ENCODE results near the gene C1orf210. TPM values are rescaled to one million over a fixed set of nuclear protein-coding genes. Genes with fewer than 3 reads are reported as not detected.
A peak's percentile ranks its signal among the peaks of the same experiment; 100 is the strongest.

Gene C1orf210
- total and polyA plus RNA-seq, 12 donors: not detected

- DNase-seq: no peak
Observed at GRCh38 chr1:43284546-43285110, 753 bp downstream of the C1orf210 start.

GRCh38 chr1:43284065-43284464 is 1.3 kb downstream of the C1orf210 start:
- Histone ChIP-seq H3K36me3 (replicated peaks in 1 of 2) (no peaks in the 10 kb centered on the region), H3K4me1 (replicated peaks in 1 of 2) (peaks cover 0 to 3% of the 10 kb centered on the region in 2 donors), H3K4me3 (no peak overlapping the region), H3K9me3 (replicated peaks in 1 of 3) (no peaks in the 10 kb centered on the region), H3K27me3 (no peaks in the 10 kb centered on the region), H3K27ac (no peak overlapping the region)
- intact Hi-C loops (cut with DNase I): no loop called here
- TF ChIP-seq POLR2A (IDR thresholded peaks at IDR 0.05): no peak
- no peak for TF ChIP-seq CTCF (IDR thresholded peaks at IDR 0.05)
- DNase-seq: peak in 1 of 7 donors; percentile 3
- 86 to 96% (median 89%) methylated on average over 3 of the region's 3 CpGs for WGBS, 4 donors

More at GRCh38 chr1:43284546-43285110, 753 bp downstream of the C1orf210 start:
- intact Hi-C loops (cut with DNase I): no loop called here
- H3K4me3 ChIP-seq: no peak overlapping the region
- no peaks in the 10 kb centered on the region for H3K9me3 ChIP-seq (replicated peaks in 1 of 3)
- H3K4me1 ChIP-seq (replicated peaks in 1 of 2): peaks cover 0 to 9% of the 10 kb centered on the region in 2 donors
- 88 to 90% (median 89%) methylated on average over 12 of the region's 12 CpGs for WGBS, 4 donors
- no peak overlapping the region for H3K27ac ChIP-seq
- no peaks in the 10 kb centered on the region for H3K36me3 ChIP-seq (replicated peaks in 1 of 2)
- no peaks in the 10 kb centered on the region for H3K27me3 ChIP-seq
- TF ChIP-seq CTCF (IDR thresholded peaks at IDR 0.05) (no peak), POLR2A (IDR thresholded peaks at IDR 0.05) (no peak)

- whole genome bisulfite sequencing, 4 donors: 87 to 96% (median 90%) methylated on average over 4 to 15 of the region's 15 CpGs
- Histone ChIP-seq H3K27me3 (no peaks in the 10 kb centered on the region), H3K36me3 (replicated peaks in 1 of 2) (no peaks in the 10 kb centered on the region), H3K4me3 (no peak overlapping the region), H3K27ac (no peak overlapping the region), H3K4me1 (replicated peaks in 1 of 2) (no peaks in the 10 kb centered on the region), H3K9me3 (replicated peaks in 1 of 3) (no peaks in the 10 kb centered on the region)
- TF ChIP-seq POLR2A (IDR thresholded peaks at IDR 0.05) (no peak), CTCF (IDR thresholded peaks at IDR 0.05) (no peak)
- DNase-seq: no peak
- intact Hi-C loops (cut with DNase I): no loop called here
Observed at GRCh38 chr1:43282220-43283195, 2.9 kb downstream of the C1orf210 start.

- 42 to 66% (median 58%) methylated on average over 2 of the region's 2 CpGs for WGBS, 4 donors
- TF ChIP-seq POLR2A (IDR thresholded peaks at IDR 0.05) (no peak), CTCF (IDR thresholded peaks at IDR 0.05) (no peak)
- no peak for DNase-seq
- intact Hi-C loops (cut with DNase I): no loop called here
- H3K4me1 ChIP-seq (replicated peaks in 1 of 2): no peaks in the 10 kb centered on the region
- no peaks in the 10 kb centered on the region for H3K36me3 ChIP-seq (replicated peaks in 1 of 2)
- no peak overlapping the region for H3K4me3 ChIP-seq
- no peaks in the 10 kb centered on the region for H3K27me3 ChIP-seq
- H3K27ac ChIP-seq: peak overlapping the region in 1 of 5 donors; percentile 29
- no peaks in the 10 kb centered on the region for H3K9me3 ChIP-seq (replicated peaks in 1 of 3)
Observed at GRCh38 chr1:43280692-43281091, 4.7 kb downstream of the C1orf210 start.

Data from adrenal gland (tissue), 12 donors.